Activated CD8-positive, alpha-beta memory T cell treated with anti-CD3 and anti-CD28 coated beads, Interleukin-2, amount 50 U/mL, for 48 hours (primary cell): ENCODE measurements around the gene NUDT2.

Source experiments
- DNase-seq: peaks from one replicate; pipeline ENCODE4 v3.0.0-alpha.2; 2020

Gene NUDT2

DNA sequence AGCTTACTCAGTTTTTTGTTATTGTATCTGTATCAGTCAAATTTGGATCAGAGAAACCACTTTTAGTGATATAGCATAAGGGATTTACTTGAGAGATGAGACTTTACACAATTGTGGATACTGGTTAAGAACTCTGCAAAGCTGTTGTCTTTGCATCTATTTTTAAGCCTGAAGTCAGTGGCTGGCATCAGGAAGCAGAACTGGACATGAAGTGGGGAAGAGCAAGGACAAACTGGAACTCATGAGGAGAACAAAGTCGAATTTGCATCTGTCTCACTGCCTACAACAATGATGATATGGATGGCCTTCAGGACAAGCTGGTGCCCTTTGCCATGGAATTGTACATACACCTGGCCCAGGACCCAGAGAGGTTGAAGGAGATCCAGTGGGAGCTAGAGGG, 63.1 kb downstream of the NUDT2 start:
- no peak for DNase-seq
